HEK293 (cell line): ENCODE results near the gene DNAJC5.

Experiments
- GLIS1 ChIP-seq: fragments of 450-650 bp; formaldehyde crosslinking; IDR thresholded peaks from 2 replicates; pipeline ENCODE4 v1.5.1; 2016; ENCODE audit warnings: missing biosample characterization, missing genetic modification characterization
- HOXA7 ChIP-seq: sonication (generic); formaldehyde crosslinking; IDR thresholded peaks from 2 replicates; pipeline ENCODE4 v1.8.1; 2022; ENCODE audit warnings: missing genetic modification reagents, borderline replicate concordance
- HOXC10 ChIP-seq: sonication (generic); formaldehyde crosslinking; IDR thresholded peaks from 2 replicates; pipeline ENCODE4 v1.8.1; 2023; ENCODE audit warnings: mild to moderate bottlenecking, missing genetic modification reagents
- REPIN1 ChIP-seq: fragments of 450-650 bp; formaldehyde crosslinking; IDR thresholded peaks from 2 replicates; pipeline ENCODE4 v1.5.1; 2017; ENCODE audit warnings: missing biosample characterization, missing genetic modification characterization, low read depth
- SP2 ChIP-seq: fragments of 450-650 bp; formaldehyde crosslinking; IDR thresholded peaks from 2 replicates; pipeline ENCODE4 v1.5.1; 2016; ENCODE audit warnings: missing biosample characterization, missing genetic modification characterization
- SP7 ChIP-seq: fragments of 450-650 bp; formaldehyde crosslinking; IDR thresholded peaks from 2 replicates; pipeline ENCODE4 v1.5.1; 2016; ENCODE audit warnings: missing biosample characterization, missing genetic modification characterization
- YY1 ChIP-seq: fragments of 450-650 bp; formaldehyde crosslinking; IDR thresholded peaks from 2 replicates; pipeline ENCODE4 v1.5.1; 2018; ENCODE audit warnings: missing biosample characterization, missing genetic modification characterization
- ZBTB8A ChIP-seq: fragments of 450-650 bp; formaldehyde crosslinking; IDR thresholded peaks from 2 replicates; pipeline ENCODE4 v1.5.1; 2016; ENCODE audit warnings: missing biosample characterization, missing genetic modification characterization
- ZFP69B ChIP-seq: fragments of 450-650 bp; formaldehyde crosslinking; IDR thresholded peaks from 2 replicates; pipeline ENCODE4 v1.5.1; 2016; ENCODE audit warnings: missing biosample characterization, missing genetic modification characterization
- ZNF175 ChIP-seq: fragments of 450-650 bp; formaldehyde crosslinking; IDR thresholded peaks from 2 replicates; pipeline ENCODE4 v1.5.1; 2016; ENCODE audit warnings: missing biosample characterization, missing genetic modification characterization
- ZNF394 ChIP-seq: fragments of 450-650 bp; formaldehyde crosslinking; IDR thresholded peaks from 2 replicates; pipeline ENCODE4 v1.5.1; 2016; ENCODE audit warnings: missing biosample characterization, missing genetic modification characterization, mild to moderate bottlenecking, moderate library complexity, borderline replicate concordance
- ZNF510 ChIP-seq: fragments of 450-650 bp; formaldehyde crosslinking; IDR thresholded peaks from 2 replicates; pipeline ENCODE4 v1.5.1; 2018; ENCODE audit warnings: mild to moderate bottlenecking, missing genetic modification characterization, missing biosample characterization; ENCODE audit not compliant: insufficient replicate concordance
- ZNF549 ChIP-seq: fragments of 450-650 bp; IDR thresholded peaks from 2 replicates; pipeline ENCODE4 v1.5.1; 2018; ENCODE audit warnings: missing biosample characterization, missing genetic modification characterization, mild to moderate bottlenecking, inconsistent platforms, moderate library complexity
- ZNF561 ChIP-seq: fragments of 450-650 bp; IDR thresholded peaks from 2 replicates; pipeline ENCODE4 v1.5.1; 2018; ENCODE audit warnings: missing biosample characterization, missing genetic modification characterization, borderline replicate concordance
- ZNF585B ChIP-seq: fragments of 450-650 bp; formaldehyde crosslinking; IDR thresholded peaks from 2 replicates; pipeline ENCODE4 v1.5.1; 2016; ENCODE audit warnings: missing biosample characterization, missing genetic modification characterization
- ZNF600 ChIP-seq: fragments of 450-650 bp; formaldehyde crosslinking; IDR thresholded peaks from 2 replicates; pipeline ENCODE4 v1.5.1; 2016; ENCODE audit warnings: missing biosample characterization, missing genetic modification characterization
- TF ChIP-seq, protein P1 (sequence below): fragments of 450-650 bp; formaldehyde crosslinking; IDR thresholded peaks from 2 replicates; pipeline ENCODE4 v1.5.1; 2017; ENCODE audit warnings: missing biosample characterization, missing genetic modification characterization
- TF ChIP-seq, protein P2 (sequence below): fragments of 450-650 bp; formaldehyde crosslinking; IDR thresholded peaks from 2 replicates; pipeline ENCODE4 v1.5.1; 2016; ENCODE audit warnings: missing biosample characterization, missing genetic modification characterization
- TF ChIP-seq, protein P3 (sequence below): fragments of 450-650 bp; formaldehyde crosslinking; IDR thresholded peaks from 2 replicates; pipeline ENCODE4 v1.5.1; 2016; ENCODE audit warnings: missing biosample characterization, missing genetic modification characterization
- TF ChIP-seq, protein P4 (sequence below): fragments of 450-650 bp; formaldehyde crosslinking; IDR thresholded peaks from 2 replicates; pipeline ENCODE4 v1.5.1; 2017; ENCODE audit warnings: missing biosample characterization, mild to moderate bottlenecking, missing genetic modification characterization, moderate library complexity
- TF ChIP-seq, protein P5 (sequence below): fragments of 450-650 bp; formaldehyde crosslinking; IDR thresholded peaks from 2 replicates; pipeline ENCODE4 v1.5.1; 2016; ENCODE audit warnings: missing biosample characterization, missing genetic modification characterization
- TF ChIP-seq, protein P6 (sequence below): fragments of 450-650 bp; formaldehyde crosslinking; IDR thresholded peaks from 2 replicates; pipeline ENCODE4 v1.5.1; 2017; ENCODE audit warnings: missing biosample characterization, missing genetic modification characterization
- TF ChIP-seq, protein P7 (sequence below): fragments of 450-650 bp; formaldehyde crosslinking; IDR thresholded peaks from 2 replicates; pipeline ENCODE4 v1.5.1; 2016; ENCODE audit warnings: missing biosample characterization, missing genetic modification characterization

The DNAJC5 gene

DNA sequence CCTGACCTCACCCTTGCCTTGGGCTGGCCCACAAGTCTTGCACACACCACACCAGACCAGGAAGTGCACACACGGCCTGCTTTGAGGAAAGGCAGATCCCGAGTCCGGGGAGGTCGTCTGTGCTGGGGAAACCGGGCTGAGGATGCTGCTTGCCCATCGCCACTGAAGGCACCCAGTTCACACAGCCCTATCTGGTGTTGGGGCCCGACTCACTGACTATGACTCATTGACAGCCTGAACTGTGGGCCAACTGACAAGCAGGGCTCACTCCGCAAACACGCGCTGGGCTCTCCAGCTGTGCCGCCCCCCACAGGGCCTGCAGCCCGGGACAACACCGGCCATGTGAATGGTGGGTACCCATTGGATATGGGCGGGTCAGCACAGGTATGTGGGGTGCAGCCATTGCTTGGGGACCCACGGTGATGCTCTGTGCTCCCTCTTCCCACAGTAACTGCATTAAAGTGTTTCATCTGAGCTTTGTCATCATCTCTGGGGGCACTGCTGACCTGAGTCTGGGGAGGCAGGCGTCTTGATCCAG, 82.9 kb downstream of the DNAJC5 start (continued):
- TF ChIP-seq, protein P1, sequence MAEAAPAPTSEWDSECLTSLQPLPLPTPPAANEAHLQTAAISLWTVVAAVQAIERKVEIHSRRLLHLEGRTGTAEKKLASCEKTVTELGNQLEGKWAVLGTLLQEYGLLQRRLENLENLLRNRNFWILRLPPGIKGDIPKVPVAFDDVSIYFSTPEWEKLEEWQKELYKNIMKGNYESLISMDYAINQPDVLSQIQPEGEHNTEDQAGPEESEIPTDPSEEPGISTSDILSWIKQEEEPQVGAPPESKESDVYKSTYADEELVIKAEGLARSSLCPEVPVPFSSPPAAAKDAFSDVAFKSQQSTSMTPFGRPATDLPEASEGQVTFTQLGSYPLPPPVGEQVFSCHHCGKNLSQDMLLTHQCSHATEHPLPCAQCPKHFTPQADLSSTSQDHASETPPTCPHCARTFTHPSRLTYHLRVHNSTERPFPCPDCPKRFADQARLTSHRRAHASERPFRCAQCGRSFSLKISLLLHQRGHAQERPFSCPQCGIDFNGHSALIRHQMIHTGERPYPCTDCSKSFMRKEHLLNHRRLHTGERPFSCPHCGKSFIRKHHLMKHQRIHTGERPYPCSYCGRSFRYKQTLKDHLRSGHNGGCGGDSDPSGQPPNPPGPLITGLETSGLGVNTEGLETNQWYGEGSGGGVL (tag by site-specific recombination): no peak
- no peak for TF ChIP-seq ZNF585B (tag by site-specific recombination)
- TF ChIP-seq SP2 (tag by site-specific recombination): peak; percentile 43
- peak; percentile 78 for TF ChIP-seq ZNF600
- TF ChIP-seq ZNF510 (tag by site-specific recombination): no peak
- no peak for TF ChIP-seq ZNF175 (tag by site-specific recombination)
- TF ChIP-seq, protein P2, sequence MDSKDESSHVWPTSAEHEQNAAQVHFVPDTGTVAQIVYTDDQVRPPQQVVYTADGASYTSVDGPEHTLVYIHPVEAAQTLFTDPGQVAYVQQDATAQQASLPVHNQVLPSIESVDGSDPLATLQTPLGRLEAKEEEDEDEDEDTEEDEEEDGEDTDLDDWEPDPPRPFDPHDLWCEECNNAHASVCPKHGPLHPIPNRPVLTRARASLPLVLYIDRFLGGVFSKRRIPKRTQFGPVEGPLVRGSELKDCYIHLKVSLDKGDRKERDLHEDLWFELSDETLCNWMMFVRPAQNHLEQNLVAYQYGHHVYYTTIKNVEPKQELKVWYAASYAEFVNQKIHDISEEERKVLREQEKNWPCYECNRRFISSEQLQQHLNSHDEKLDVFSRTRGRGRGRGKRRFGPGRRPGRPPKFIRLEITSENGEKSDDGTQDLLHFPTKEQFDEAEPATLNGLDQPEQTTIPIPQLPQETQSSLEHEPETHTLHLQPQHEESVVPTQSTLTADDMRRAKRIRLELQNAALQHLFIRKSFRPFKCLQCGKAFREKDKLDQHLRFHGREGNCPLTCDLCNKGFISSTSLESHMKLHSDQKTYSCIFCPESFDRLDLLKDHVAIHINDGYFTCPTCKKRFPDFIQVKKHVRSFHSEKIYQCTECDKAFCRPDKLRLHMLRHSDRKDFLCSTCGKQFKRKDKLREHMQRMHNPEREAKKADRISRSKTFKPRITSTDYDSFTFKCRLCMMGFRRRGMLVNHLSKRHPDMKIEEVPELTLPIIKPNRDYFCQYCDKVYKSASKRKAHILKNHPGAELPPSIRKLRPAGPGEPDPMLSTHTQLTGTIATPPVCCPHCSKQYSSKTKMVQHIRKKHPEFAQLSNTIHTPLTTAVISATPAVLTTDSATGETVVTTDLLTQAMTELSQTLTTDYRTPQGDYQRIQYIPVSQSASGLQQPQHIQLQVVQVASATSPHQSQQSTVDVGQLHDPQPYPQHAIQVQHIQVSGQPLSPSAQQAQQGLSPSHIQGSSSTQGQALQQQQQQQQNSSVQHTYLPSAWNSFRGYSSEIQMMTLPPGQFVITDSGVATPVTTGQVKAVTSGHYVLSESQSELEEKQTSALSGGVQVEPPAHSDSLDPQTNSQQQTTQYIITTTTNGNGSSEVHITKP (tag by site-specific recombination): 0 out of 2 replicates have a peak, but pooled peaks have one; percentile 28
- TF ChIP-seq ZBTB8A: peak; percentile 78
- peak; percentile 60; the same call in 1 of the 2 replicates for TF ChIP-seq SP7
- peak; percentile 81 for TF ChIP-seq ZFP69B
- TF ChIP-seq, protein P3, sequence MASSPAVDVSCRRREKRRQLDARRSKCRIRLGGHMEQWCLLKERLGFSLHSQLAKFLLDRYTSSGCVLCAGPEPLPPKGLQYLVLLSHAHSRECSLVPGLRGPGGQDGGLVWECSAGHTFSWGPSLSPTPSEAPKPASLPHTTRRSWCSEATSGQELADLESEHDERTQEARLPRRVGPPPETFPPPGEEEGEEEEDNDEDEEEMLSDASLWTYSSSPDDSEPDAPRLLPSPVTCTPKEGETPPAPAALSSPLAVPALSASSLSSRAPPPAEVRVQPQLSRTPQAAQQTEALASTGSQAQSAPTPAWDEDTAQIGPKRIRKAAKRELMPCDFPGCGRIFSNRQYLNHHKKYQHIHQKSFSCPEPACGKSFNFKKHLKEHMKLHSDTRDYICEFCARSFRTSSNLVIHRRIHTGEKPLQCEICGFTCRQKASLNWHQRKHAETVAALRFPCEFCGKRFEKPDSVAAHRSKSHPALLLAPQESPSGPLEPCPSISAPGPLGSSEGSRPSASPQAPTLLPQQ (tag by site-specific recombination): peak; percentile 76
- TF ChIP-seq, protein P4, sequence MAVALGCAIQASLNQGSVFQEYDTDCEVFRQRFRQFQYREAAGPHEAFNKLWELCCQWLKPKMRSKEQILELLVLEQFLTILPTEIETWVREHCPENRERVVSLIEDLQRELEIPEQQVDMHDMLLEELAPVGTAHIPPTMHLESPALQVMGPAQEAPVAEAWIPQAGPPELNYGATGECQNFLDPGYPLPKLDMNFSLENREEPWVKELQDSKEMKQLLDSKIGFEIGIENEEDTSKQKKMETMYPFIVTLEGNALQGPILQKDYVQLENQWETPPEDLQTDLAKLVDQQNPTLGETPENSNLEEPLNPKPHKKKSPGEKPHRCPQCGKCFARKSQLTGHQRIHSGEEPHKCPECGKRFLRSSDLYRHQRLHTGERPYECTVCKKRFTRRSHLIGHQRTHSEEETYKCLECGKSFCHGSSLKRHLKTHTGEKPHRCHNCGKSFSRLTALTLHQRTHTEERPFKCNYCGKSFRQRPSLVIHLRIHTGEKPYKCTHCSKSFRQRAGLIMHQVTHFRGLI (tag by site-specific recombination): peak; percentile 63; the same call in 1 of the 2 replicates
- TF ChIP-seq, protein P5, sequence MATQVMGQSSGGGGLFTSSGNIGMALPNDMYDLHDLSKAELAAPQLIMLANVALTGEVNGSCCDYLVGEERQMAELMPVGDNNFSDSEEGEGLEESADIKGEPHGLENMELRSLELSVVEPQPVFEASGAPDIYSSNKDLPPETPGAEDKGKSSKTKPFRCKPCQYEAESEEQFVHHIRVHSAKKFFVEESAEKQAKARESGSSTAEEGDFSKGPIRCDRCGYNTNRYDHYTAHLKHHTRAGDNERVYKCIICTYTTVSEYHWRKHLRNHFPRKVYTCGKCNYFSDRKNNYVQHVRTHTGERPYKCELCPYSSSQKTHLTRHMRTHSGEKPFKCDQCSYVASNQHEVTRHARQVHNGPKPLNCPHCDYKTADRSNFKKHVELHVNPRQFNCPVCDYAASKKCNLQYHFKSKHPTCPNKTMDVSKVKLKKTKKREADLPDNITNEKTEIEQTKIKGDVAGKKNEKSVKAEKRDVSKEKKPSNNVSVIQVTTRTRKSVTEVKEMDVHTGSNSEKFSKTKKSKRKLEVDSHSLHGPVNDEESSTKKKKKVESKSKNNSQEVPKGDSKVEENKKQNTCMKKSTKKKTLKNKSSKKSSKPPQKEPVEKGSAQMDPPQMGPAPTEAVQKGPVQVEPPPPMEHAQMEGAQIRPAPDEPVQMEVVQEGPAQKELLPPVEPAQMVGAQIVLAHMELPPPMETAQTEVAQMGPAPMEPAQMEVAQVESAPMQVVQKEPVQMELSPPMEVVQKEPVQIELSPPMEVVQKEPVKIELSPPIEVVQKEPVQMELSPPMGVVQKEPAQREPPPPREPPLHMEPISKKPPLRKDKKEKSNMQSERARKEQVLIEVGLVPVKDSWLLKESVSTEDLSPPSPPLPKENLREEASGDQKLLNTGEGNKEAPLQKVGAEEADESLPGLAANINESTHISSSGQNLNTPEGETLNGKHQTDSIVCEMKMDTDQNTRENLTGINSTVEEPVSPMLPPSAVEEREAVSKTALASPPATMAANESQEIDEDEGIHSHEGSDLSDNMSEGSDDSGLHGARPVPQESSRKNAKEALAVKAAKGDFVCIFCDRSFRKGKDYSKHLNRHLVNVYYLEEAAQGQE (tag by site-specific recombination): no peak
- TF ChIP-seq HOXA7 (CRISPR knock-in tag): no peak
- TF ChIP-seq, protein P6, sequence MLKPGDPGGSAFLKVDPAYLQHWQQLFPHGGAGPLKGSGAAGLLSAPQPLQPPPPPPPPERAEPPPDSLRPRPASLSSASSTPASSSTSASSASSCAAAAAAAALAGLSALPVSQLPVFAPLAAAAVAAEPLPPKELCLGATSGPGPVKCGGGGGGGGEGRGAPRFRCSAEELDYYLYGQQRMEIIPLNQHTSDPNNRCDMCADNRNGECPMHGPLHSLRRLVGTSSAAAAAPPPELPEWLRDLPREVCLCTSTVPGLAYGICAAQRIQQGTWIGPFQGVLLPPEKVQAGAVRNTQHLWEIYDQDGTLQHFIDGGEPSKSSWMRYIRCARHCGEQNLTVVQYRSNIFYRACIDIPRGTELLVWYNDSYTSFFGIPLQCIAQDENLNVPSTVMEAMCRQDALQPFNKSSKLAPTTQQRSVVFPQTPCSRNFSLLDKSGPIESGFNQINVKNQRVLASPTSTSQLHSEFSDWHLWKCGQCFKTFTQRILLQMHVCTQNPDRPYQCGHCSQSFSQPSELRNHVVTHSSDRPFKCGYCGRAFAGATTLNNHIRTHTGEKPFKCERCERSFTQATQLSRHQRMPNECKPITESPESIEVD: no peak
- no peak for TF ChIP-seq ZNF549
- TF ChIP-seq GLIS1 (tag by site-specific recombination): peak; percentile 97
- TF ChIP-seq HOXC10 (CRISPR knock-in tag): no peak
- TF ChIP-seq YY1 (tag by site-specific recombination): no peak
- TF ChIP-seq ZNF394 (tag by site-specific recombination): no peak
- TF ChIP-seq REPIN1 (tag by site-specific recombination): no peak
- TF ChIP-seq, protein P7, sequence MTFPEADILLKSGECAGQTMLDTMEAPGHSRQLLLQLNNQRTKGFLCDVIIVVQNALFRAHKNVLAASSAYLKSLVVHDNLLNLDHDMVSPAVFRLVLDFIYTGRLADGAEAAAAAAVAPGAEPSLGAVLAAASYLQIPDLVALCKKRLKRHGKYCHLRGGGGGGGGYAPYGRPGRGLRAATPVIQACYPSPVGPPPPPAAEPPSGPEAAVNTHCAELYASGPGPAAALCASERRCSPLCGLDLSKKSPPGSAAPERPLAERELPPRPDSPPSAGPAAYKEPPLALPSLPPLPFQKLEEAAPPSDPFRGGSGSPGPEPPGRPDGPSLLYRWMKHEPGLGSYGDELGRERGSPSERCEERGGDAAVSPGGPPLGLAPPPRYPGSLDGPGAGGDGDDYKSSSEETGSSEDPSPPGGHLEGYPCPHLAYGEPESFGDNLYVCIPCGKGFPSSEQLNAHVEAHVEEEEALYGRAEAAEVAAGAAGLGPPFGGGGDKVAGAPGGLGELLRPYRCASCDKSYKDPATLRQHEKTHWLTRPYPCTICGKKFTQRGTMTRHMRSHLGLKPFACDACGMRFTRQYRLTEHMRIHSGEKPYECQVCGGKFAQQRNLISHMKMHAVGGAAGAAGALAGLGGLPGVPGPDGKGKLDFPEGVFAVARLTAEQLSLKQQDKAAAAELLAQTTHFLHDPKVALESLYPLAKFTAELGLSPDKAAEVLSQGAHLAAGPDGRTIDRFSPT: peak; percentile 43; the same call in 1 of the 2 replicates
- no peak for TF ChIP-seq ZNF561
